ENCODE measurements around the gene GPA33.

GPA33 gene

DNA sequence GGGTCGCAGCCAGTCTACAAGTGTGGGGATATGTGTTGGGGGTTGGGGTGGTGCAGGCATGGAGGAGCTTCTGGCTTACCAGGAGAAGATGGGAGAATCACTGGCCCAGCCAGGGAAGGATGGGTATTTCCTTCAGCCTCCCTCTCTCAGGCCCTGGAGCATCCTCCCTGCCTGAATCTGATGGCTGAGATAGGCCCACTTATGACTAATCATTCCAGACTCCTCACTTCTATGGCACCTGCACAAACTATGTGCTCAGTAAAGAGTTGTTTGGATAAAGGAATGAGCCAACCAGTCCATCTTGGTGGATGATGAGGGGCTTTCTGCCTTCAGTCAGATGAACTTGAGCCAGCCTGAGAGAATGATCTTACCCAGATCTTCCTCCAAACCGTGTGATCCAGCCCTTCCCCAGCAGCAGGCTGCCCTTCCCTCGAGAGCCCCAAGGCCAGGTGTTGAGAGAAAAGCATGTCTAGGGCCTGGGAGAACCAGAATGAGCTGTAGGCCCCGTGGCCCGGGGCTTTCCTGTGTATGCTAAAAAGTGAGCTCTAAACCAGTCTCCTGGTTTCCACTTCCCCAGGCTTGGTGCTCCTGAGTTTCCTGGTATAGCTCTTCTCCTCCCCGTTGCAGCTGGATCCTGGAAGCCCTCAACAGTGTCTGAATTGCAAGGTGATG lies 1.3 kb downstream of the GPA33 start:
- Mint-ChIP-seq H3K4me3 (no peak overlapping the region), H3K36me3 (no peaks in the 10 kb centered on the region), H3K9me3 (peaks cover 1% of the 10 kb centered on the region), H3K4me1 (peaks cover 10% of the 10 kb centered on the region), H3K27ac (no peak overlapping the region), H3K27me3 (peaks cover 2% of the 10 kb centered on the region)
- ATAC-seq (ENCODE audit: low read depth): no peak
- DNase-seq (ENCODE audit: low spot score in 2 of 2): no peak

DNA sequence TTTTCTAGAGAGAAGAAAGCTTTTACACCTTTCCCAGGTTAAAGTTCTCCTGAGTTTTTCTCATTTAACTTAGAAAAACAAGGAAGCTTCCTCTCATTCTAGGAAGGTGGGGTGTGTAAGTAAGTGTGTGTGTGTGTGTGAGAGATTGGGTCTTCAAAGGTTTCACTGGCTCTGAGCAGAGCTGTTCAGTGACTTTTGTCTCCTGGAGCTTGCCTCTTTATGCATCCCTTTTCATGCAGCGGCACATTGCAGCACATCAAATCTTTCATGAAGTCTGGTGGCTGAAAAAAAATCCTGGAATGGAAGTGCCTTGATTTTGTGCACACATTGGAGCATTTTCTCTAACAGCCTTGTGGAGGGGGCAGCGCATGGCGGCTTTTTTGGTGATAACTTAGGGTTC lies 3.4 kb downstream of the GPA33 start:
- DNase-seq (ENCODE audit: low spot score in 2 of 2) (no peak), ATAC-seq (ENCODE audit: low read depth) (no peak)
- no peak overlapping the region for H3K27ac Mint-ChIP-seq
- peaks cover 5% of the 10 kb centered on the region for H3K27me3 Mint-ChIP-seq
- H3K4me1 Mint-ChIP-seq: peaks cover 10% of the 10 kb centered on the region
- H3K9me3 Mint-ChIP-seq: peaks cover 1% of the 10 kb centered on the region
- no peak overlapping the region for H3K4me3 Mint-ChIP-seq
- no peaks in the 10 kb centered on the region for H3K36me3 Mint-ChIP-seq

DNA sequence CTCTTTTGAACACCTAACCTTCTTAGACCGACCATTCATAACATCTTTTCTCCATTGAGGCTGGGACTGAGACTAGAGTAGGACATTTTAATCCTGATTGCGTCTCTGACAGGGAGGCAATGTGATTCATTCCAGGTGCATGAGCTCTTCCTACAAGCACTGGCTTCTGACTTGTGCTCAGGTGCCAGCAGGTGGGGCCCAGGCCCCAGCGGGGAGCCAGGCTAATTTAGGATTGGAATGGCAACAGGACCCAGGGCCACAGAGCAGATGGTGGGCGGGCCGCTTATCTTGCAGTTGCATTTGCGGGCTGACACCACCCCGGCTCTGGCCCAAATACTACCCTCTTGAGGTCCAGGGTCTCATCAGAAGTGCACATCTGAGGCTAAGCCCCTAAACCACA lies 4.1 kb downstream of the GPA33 start:
- no peak for DNase-seq (ENCODE audit: low spot score in 2 of 2)
- Mint-ChIP-seq H3K9me3 (peaks cover 1% of the 10 kb centered on the region), H3K27ac (no peak overlapping the region), H3K36me3 (no peaks in the 10 kb centered on the region), H3K27me3 (peaks cover 9% of the 10 kb centered on the region), H3K4me1 (peaks cover 10% of the 10 kb centered on the region), H3K4me3 (no peak overlapping the region)
- ATAC-seq (ENCODE audit: low read depth): no peak

DNA sequence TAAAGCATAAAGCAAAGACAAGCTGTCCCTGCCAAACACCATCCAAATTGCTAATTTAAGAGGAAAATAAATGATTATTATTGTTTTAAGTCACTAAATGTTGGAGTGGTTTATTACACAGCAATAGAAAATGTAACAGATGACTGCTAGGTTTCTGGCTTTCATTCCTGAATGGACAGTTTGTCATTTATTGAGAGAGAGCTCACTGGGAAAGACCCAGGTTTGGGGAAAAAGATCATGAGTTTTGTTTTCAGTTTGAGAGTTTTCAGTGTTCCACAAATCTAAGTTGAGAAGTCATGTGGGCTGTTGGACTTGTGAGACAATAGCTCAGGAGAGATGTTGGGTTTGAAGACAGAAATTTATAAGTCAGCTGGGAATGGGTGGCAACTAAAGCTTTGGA lies 5.4 kb downstream of the GPA33 start:
- ATAC-seq (ENCODE audit: low read depth) (no peak), DNase-seq (ENCODE audit: low spot score in 2 of 2) (no peak)
- Mint-ChIP-seq H3K4me3 (no peak overlapping the region), H3K9me3 (peaks cover 1% of the 10 kb centered on the region), H3K27me3 (peaks cover 17% of the 10 kb centered on the region), H3K36me3 (no peaks in the 10 kb centered on the region), H3K4me1 (peaks cover 3% of the 10 kb centered on the region), H3K27ac (no peak overlapping the region)

DNA sequence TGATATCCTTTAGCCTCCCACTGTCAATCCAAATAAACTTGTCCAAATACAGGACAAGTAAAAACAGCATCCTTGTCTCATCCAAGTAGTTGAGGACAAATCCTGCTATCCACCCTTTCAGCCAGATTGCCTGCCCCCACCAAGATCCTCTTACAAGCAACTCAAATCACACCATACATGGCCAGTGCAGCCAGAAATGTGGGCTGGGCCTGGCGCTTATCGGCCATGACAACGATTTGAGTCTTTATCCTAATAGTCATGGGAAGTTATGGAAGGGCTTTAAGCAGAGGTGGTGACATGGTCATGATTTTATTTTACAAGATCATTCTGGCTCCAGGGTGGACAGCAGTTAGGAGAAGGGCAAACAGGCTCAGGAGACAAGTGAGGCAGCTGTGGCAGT lies 6.3 kb downstream of the GPA33 start:
- no peaks in the 10 kb centered on the region for H3K9me3 Mint-ChIP-seq
- no peak for ATAC-seq (ENCODE audit: low read depth)

DNA sequence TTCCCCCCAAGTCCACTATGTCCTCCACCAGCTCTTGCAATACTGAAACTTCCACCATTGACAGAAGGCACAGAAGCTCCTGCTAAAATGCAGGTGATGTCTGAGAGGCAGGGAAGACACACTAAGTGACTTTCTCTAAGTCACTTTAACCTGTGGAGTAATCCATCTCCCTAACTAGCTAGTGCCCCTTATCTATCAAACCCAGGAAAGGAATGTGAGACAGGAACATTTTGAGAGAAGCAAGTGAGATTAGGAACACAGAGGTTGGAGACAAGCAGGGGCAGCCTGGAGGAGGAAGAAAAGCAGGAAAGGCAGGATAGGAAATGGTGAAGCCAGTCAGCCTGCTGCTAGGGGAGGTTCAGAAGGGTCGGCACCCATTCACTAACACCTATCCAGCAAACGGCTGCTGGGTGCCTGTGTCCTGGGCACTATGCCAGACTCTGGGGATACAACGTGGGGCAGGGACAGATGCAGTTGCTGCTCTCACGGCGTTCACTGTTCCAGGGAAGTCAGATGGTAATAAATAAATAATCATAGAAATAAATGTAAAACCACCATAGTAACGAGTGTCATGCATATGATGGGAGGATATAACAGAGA lies 7.0 kb downstream of the GPA33 start:
- ATAC-seq (ENCODE audit: low read depth): no peak
- Mint-ChIP-seq H3K27me3 (peaks cover 19% of the 10 kb centered on the region), H3K4me1 (no peaks in the 10 kb centered on the region), H3K27ac (no peak overlapping the region), H3K36me3 (no peaks in the 10 kb centered on the region), H3K9me3 (no peaks in the 10 kb centered on the region), H3K4me3 (no peak overlapping the region)
- no peak for DNase-seq (ENCODE audit: low spot score in 2 of 2)

More for the DNA sequence above, 6.3 kb downstream of the GPA33 start:
- no peak overlapping the region for H3K4me3 Mint-ChIP-seq
- no peak overlapping the region for H3K27ac Mint-ChIP-seq
- no peaks in the 10 kb centered on the region for H3K4me1 Mint-ChIP-seq
- DNase-seq (ENCODE audit: low spot score in 2 of 2): no peak
- H3K36me3 Mint-ChIP-seq: no peaks in the 10 kb centered on the region
- peaks cover 17% of the 10 kb centered on the region for H3K27me3 Mint-ChIP-seq

DNA sequence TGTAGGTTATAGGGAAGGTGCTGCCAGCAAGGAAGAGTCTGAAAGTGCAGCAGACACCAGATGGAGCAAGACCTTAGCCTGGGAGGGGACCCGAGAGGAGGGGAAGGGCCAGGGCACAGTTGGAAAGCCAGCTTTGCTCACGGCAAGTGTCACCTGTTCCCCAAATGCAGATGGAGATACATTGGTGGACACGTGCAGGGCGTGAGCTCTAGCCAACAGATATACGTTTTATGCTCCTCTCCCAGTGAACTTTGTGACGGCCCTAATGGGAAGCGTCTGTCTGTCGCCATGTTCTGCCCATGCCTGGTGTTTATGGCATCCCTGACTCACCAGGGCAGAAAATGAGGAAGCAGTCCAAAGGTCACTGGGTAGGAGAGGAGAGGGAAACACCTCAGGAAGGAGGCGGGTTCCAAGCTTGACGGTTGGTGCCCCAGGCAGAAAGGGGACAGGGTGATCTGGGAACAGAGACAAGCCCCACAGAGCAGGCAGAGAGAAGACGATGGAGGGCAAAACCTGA lies 7.6 kb downstream of the GPA33 start:
- DNase-seq (ENCODE audit: low spot score in 2 of 2) (no peak), ATAC-seq (ENCODE audit: low read depth) (no peak)
- Mint-ChIP-seq H3K4me1 (no peaks in the 10 kb centered on the region), H3K36me3 (no peaks in the 10 kb centered on the region), H3K9me3 (no peaks in the 10 kb centered on the region), H3K27me3 (peaks cover 19% of the 10 kb centered on the region), H3K4me3 (no peak overlapping the region), H3K27ac (no peak overlapping the region)

DNA sequence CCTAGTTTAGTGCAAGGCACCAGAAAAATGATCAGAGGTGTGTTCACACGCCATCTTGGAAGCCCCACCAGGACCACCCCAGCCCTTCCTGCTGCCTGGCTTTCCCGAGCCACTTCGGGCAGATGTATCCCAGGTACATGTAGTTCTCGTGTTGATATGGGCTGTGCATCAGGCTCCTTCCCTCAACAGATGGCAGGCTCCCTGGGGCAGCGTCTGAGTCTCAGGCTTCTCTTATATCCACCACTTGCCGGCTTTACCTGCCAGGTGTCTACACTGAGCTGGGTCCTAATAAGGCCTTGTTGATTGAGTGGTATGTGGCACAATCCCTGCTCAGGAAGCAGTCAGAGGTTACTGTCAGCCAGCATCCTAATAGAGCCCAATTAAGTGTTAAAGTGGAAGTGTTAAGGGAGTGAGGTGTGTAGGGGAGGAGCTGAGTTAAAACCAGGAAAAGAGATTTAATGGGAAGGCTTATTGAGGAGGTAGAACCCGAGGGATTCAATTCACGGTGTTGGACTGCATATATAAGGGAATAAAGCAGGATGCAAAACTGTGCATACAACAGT lies 8.5 kb downstream of the GPA33 start:
- no peak overlapping the region for H3K27ac Mint-ChIP-seq
- DNase-seq (ENCODE audit: low spot score in 2 of 2) (no peak), ATAC-seq (ENCODE audit: low read depth) (no peak)
- no peak overlapping the region for H3K4me3 Mint-ChIP-seq
- no peaks in the 10 kb centered on the region for H3K9me3 Mint-ChIP-seq
- H3K27me3 Mint-ChIP-seq: peaks cover 22% of the 10 kb centered on the region
- H3K4me1 Mint-ChIP-seq: no peaks in the 10 kb centered on the region
- no peaks in the 10 kb centered on the region for H3K36me3 Mint-ChIP-seq

DNA sequence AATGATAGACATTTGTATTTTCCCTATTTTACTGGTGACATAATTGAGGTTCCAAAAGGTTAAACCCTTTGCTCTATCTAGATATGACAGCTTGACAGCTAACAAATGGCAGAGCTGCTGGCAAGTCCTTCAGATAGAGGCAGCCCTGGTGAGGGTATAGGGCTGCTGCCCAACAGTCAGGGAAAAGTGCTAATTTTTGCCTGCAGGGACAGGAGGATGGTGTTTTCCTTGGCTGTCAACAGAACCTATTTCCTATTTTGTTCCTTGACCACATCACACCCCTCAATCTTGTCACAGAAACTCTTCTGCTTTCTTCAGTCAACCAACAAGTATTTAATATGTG lies 12.3 kb downstream of the GPA33 start:
- Mint-ChIP-seq H3K27ac (no peak overlapping the region), H3K4me3 (no peak overlapping the region), H3K36me3 (no peaks in the 10 kb centered on the region), H3K4me1 (no peaks in the 10 kb centered on the region), H3K9me3 (no peaks in the 10 kb centered on the region), H3K27me3 (peaks cover 37% of the 10 kb centered on the region)
- no peak for DNase-seq (ENCODE audit: low spot score in 2 of 2)
- no peak for ATAC-seq (ENCODE audit: low read depth)

DNA sequence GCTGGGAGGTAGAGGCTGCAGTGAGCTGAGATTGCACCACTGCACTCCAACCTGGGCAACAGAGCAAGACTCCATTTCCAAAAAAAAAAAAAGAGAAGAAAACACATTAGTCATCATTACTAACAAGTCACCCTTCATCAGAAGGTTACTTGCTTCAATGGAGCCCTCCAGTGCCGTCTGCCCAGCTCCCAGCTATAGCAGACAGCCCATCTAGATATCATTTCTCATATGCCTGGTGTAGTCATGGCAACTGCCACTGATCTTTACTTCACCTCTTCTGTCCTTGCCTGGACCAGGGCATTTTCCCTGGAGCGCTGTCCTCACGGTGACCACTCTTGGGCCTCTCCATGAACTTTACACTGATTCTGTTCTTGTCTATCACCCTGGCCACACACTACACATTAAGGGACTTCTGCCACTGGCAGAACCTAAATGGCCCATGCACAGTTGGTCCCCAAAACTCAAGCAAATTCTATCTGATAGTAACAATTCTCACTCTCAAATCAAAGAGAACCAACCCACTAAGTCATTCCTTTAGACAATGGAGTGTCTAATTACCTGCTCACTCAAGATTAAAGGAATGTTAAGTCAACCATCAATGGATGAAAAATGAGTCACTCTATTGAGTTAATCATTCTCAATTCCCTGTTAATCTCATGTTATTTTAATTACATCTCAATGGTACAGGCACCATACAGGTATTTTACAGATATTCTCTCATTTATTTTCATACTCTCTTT lies 12.9 kb downstream of the GPA33 start:
- H3K4me3 Mint-ChIP-seq: no peak overlapping the region
- no peak overlapping the region for H3K27ac Mint-ChIP-seq
- no peaks in the 10 kb centered on the region for H3K9me3 Mint-ChIP-seq

DNA sequence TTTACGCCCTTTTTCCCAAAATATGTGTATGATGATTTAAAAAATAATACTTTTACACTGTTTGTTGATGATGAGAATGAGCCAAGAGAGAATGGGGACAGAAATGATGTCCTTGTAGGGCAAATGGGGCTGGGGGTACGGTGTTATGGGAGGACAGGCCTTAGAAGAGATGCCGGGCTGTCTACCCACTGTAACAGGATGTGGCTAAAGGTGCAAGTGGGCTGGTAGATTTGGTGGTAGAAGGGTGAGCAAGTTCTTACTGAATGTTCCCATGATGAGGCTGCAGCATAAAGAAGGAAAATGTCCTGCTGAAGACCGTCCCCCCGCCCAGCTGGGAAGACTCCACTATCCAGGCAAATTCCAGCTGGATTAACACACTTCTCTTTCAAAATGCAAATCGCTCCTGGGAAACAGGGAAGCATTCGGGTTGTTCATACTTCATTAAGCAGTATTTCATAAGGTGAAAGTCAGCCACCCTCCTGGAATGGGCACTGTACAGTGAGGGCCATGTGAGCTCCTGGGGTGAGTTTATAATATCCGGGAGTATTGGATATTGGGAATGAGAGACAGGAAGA lies 14.0 kb downstream of the GPA33 start:
- Mint-ChIP-seq H3K4me3 (no peak overlapping the region), H3K9me3 (no peaks in the 10 kb centered on the region), H3K27ac (no peak overlapping the region), H3K4me1 (peaks cover under 1% of the 10 kb centered on the region), H3K36me3 (no peaks in the 10 kb centered on the region), H3K27me3 (peaks cover 30% of the 10 kb centered on the region)
- ATAC-seq (ENCODE audit: low read depth): no peak
- no peak for DNase-seq (ENCODE audit: low spot score in 2 of 2)

More for the DNA sequence above, 12.9 kb downstream of the GPA33 start:
- peaks cover 36% of the 10 kb centered on the region for H3K27me3 Mint-ChIP-seq
- no peaks in the 10 kb centered on the region for H3K4me1 Mint-ChIP-seq
- no peak for ATAC-seq (ENCODE audit: low read depth)
- DNase-seq (ENCODE audit: low spot score in 2 of 2): no peak
- H3K36me3 Mint-ChIP-seq: no peaks in the 10 kb centered on the region

DNA sequence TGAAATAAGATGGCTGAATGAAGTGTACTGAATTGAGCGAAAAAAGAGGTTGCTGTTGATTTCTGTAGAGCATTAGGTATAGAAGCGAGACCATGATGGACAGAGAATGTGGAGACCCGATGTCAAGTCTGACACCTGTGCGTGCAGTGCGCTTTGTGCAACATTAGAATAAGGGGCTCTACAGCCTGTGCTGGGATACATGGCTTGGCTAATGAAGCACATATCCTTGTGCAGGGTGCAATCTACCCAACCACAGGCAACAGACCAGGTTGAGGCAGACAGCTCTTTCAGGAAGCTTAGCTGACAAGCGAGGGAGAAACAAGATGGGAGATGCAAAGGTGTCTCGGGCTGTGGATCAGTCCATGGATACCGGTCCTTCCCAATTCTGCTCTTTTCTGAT lies 18.9 kb downstream of the GPA33 start:
- no peak for ATAC-seq (ENCODE audit: low read depth)
- peaks cover 5% of the 10 kb centered on the region for H3K4me1 Mint-ChIP-seq
- no peaks in the 10 kb centered on the region for H3K36me3 Mint-ChIP-seq
- H3K9me3 Mint-ChIP-seq: no peaks in the 10 kb centered on the region
- H3K27me3 Mint-ChIP-seq: peaks cover 23% of the 10 kb centered on the region
- no peak for DNase-seq (ENCODE audit: low spot score in 2 of 2)
- no peak overlapping the region for H3K27ac Mint-ChIP-seq
- H3K4me3 Mint-ChIP-seq: no peak overlapping the region

DNA sequence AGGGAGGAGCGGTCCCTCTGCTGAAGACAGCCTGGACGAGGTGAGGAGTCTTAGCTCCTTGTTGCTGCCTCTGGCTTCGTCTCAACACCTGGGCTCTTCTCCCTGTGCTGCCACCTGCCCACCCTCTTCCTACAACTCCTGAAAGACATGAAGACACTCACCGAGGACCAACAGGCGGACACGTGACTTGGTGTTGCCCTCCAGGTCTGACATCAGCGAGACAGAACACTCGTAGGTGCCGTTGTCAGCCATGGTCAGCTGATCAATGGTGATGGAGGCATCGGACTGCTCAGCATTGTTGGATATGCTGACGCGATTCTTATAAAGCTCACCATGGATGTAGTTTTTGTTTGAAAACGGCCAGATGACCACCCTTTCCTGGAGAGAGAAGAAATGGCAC lies 21.4 kb downstream of the GPA33 start:
- Mint-ChIP-seq H3K27ac (no peak overlapping the region), H3K27me3 (peaks cover 10% of the 10 kb centered on the region), H3K4me1 (peaks cover 5% of the 10 kb centered on the region), H3K36me3 (no peaks in the 10 kb centered on the region), H3K4me3 (no peak overlapping the region), H3K9me3 (no peaks in the 10 kb centered on the region)
- DNase-seq (ENCODE audit: low spot score in 2 of 2): no peak
- no peak for ATAC-seq (ENCODE audit: low read depth)

DNA sequence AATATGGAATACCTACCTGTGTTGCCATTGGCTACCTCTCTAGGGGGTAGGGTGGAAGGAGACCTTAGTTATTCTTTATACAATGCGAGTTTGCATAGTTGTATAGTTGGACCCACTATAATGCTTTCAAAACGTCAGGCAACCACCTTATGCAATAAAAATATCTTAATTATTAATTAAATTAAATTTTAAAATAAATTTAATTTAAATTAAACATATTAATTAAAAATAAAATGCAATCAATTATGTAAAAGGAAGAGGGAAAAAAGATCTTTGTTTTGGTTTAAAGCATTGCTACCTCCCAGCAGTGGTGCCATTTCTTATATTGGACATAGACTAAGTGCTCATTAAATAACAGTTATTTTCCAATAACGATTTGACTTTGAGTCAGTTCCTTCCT lies 22.3 kb downstream of the GPA33 start:
- H3K4me3 Mint-ChIP-seq: no peak overlapping the region
- peaks cover 5% of the 10 kb centered on the region for H3K4me1 Mint-ChIP-seq
- ATAC-seq (ENCODE audit: low read depth): no peak

More for the DNA sequence above, 22.3 kb downstream of the GPA33 start:
- no peak for DNase-seq (ENCODE audit: low spot score in 2 of 2)
- H3K36me3 Mint-ChIP-seq: no peaks in the 10 kb centered on the region
- no peak overlapping the region for H3K27ac Mint-ChIP-seq
- H3K27me3 Mint-ChIP-seq: peaks cover 10% of the 10 kb centered on the region
- no peaks in the 10 kb centered on the region for H3K9me3 Mint-ChIP-seq

Measured in memory B cell (primary cell).